ENCODE results near the gene ADAM17.
"Not testable (repeated sequence)": the region's sequence is repeated elsewhere in the genome, so short reads cannot be mapped to it uniquely, and the experiment has no call there.

ADAM17 gene

DNA sequence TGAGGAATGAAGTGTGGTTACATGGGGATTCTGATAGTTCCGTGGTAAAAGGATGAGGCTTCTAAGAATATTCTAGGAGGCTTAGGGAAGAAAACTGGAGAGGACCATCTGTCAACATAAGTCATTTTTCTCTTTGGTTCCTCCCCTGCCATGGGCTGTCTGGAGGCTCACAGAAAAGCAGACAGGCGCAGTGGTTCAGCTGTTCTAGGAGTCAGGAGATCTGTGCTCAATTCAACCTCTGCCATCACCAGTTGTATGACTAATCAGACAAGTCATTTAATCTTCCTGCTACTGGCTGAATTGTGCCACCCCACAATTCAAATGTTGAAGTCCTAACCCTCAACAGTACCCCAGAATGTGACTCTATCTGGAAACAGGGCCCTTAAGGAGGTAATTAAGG, 36.4 kb downstream of the ADAM17 start:
- no peak for DNase-seq (ENCODE audit: low read depth)

DNA sequence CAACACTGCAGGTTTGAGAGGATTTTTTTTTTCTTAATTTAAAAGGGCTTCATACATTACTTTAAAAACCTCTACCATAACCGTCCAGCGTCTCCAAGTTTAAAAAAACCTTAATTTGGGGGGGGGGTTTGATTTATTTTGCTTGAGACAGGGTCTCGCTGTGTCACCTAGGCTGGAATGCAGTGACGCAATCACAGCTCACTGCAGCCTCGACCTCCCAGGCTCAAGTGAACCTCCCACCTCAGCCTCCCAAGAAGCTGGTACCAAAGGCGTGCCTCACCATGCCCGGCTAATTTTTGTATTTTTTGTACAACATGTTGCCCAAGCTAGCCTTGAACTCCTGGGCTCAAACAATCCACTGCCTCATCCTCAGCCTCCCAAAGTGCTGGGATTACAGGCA, 36.9 kb downstream of the ADAM17 start:
- DNase-seq (ENCODE audit: low read depth) = no peak

GRCh38 chr2:9518163-9518562, 37.5 kb downstream of the ADAM17 start:
- DNase-seq (ENCODE audit: low read depth) = no peak

GRCh38 chr2:9517118-9517782, 38.4 kb downstream of the ADAM17 start:
- no peak for DNase-seq (ENCODE audit: low read depth)

- not testable (repeated sequence) for DNase-seq (ENCODE audit: low read depth)
Measured at GRCh38 chr2:9513946-9514345, 41.7 kb downstream of the ADAM17 start.

DNA sequence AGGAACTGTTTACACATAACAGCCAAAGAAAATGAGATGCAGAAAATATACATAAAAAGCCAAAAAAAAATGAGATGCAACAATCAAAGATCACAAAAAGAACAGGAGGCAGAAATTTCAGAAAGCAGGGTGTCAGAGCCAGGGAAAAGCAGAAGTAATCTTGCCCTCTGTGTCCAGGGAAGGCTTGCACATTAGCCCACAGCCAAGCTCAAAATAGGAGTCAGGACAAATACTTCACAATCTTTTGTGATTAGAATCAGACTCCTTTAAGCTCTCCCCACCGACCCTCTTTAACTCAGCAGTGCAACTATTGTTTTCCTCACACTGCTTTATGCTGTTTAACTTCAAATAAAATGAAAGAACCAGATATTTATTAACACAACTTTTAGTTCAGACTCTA, 46.7 kb downstream of the ADAM17 start:
- no peak for DNase-seq (ENCODE audit: low read depth)

GRCh38 chr2:9498210-9498609, 57.4 kb downstream of the ADAM17 start:
- DNase-seq (ENCODE audit: low read depth) = no peak

DNA sequence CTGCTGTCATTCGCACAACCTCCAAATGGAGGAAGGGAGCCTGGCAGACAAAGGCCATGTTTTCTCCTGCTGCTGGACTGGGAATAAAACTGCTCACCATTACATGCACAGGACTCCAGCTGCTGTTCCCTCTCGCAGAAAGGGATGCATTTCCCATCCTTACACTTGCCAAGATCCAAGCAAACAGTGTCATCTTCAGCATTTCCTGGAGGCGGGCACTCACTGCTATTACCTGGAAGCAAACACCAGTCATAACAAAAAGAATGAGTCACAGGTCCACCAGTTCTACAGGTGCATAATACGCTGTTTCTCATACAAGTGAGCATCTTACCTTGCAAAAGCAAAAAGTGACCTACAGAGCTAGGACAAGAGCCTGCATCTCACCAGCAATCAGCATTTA, 58.6 kb downstream of the ADAM17 start:
- DNase-seq (ENCODE audit: low read depth) = no peak

DNA sequence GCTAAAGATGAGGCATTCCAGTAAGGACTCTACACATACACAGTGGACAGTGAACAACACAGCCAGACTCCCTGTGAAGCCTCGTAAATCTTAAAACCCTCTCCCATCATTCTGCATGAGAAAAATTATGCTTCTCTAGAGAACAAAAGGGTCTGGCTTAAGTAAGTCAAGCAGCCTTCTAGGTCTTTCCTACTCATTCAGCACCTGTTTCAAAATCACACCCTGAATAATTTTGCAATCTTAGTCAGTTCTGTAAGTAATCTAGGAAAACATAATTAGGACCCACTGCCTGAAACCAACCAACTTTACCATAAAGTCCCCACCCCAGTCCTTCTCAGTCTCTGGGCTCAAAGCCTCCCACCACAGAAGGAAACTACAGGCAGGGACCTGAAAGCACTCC, 61.5 kb downstream of the ADAM17 start:
- DNase-seq (ENCODE audit: low read depth) = no peak

DNA sequence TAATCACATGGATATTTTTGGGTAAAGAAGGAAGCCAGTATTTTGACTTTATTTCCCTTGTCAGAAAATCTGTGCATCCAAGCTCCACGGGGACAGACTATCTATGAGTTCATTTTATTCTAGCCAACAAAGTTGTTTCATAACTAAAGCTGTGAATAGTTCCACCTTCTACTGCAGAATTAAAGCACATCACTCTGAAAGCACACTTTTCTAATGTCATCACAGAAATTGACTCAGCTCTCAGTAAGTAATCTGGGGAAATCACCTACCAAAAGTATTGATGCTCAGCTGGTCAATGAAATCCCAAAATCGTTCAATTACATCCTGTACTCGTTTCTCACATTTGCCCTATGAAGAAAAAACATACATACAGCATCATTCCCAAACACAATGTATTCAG, 62.2 kb downstream of the ADAM17 start:
- no peak for DNase-seq (ENCODE audit: low read depth)

- DNase-seq (ENCODE audit: low read depth) = no peak
Measured at GRCh38 chr2:9492927-9493326, 62.7 kb downstream of the ADAM17 start.

GRCh38 chr2:9490789-9491188, 64.8 kb downstream of the ADAM17 start:
- no peak for DNase-seq (ENCODE audit: low read depth)

DNA sequence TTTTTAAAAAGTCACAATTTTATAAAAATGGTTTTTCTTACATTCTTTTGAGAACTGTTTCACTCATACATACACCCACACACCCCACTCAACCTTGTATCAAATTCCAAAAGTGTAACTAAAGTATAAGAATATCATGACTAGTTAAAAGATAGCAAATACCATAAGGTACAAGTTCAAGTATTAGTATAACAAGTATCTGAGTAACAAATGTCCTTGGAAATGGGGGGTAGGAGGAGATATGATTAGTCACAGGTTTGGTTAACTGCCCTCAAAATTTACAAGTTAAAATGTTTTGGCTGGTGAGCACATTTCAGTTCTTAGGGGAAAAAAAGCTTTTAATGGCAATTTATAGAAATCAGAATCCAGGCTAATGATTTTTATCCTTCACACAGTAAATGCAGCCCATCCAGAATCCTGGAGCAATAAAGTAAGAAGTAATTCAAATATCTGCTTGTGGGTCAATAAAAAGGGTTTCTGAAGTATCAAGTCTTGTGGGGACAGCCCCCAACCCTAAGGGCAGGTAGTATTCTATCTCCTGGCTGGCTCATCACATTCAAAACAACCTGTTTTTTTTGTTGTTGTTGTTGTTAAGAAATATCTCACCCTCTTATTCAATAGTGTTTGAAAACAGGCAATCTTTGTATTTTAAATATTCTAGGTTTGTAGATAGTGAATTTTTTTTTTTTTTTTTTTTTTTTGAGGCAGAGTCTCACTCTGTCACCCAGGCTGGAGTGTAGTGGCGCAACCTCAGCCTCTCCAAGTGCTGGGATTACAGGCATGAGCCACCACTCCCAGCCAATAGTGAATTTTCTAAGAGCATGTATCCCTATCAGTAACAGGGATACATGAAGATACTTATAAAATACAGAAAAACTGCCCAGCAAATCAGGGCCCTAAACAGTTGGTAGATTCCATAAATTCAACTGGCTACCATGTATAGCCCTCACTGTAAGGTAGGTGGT, 66.8 kb downstream of the ADAM17 start:
- DNase-seq (ENCODE audit: low read depth) = no peak

- DNase-seq (ENCODE audit: low read depth) = no peak
Measured at GRCh38 chr2:9484533-9484932, 71.1 kb downstream of the ADAM17 start.

GRCh38 chr2:9483107-9483506, 72.5 kb downstream of the ADAM17 start:
- no peak for DNase-seq (ENCODE audit: low read depth)

GRCh38 chr2:9480157-9480556, 75.5 kb downstream of the ADAM17 start:
- no peak for DNase-seq (ENCODE audit: low read depth)

GRCh38 chr2:9478526-9478925, 77.1 kb downstream of the ADAM17 start:
- DNase-seq (ENCODE audit: low read depth) = no peak

- no peak for DNase-seq (ENCODE audit: low read depth)
Measured at GRCh38 chr2:9477914-9478313, 77.7 kb downstream of the ADAM17 start.

- DNase-seq (ENCODE audit: low read depth) = peak; percentile 66
Measured at GRCh38 chr2:9474361-9475057, 81.1 kb downstream of the ADAM17 start, which contains the start of gene IAH1. Gene IAH1, plus strand, starts transcription at chr2:9474551. Its CDS starts 16 bp downstream, at chr2:9474567.

DNA sequence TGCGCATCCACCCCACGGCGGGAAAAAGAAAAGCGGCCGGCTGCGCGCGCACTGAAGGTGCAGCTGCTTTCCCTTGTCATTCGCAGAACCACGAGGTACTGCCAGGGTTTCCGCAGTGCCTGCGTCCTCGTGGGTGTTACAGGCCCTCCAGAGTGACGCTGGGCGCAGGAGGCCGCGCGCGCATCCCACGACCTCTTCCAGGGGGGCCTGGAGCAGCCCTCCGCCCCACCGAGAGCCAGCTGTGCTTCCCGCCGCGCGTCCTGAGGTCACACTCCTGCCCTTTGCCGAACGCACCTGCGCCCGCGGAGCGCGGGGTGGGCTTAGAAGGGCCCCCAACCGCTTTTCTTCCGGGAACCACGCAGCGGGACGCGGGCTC, 81.7 kb downstream of the ADAM17 start:
- peak; percentile 51 for DNase-seq (ENCODE audit: low read depth)

GRCh38 chr2:9473308-9473984, 82.2 kb downstream of the ADAM17 start:
- no peak for DNase-seq (ENCODE audit: low read depth)

GRCh38 chr2:9472511-9472910, 83.1 kb downstream of the ADAM17 start:
- no peak for DNase-seq (ENCODE audit: low read depth)
